Esophagus squamous epithelium (tissue), 4 donors: ENCODE results near the gene P2RX6.

Source experiments
- CTCF ChIP-seq, 6 experiments: fragments of 450-650 bp in 4 of 6; fragments of 200-600 bp in 2 of 6; sonication (generic) in 2 of 6; IDR thresholded peaks; one replicate each; pipeline ENCODE4 v1.5.1; 2016 to 2019; ENCODE audit warnings: antibody characterized with exemption in 6 of 6, mild to moderate bottlenecking in 4 of 6, moderate library complexity in 4 of 6
- POLR2A ChIP-seq, 4 donors: fragments of 450-650 bp; IDR thresholded peaks; one replicate each; pipeline ENCODE4 v1.6.1; 2017; ENCODE audit warnings: antibody characterized with exemption in 4 of 4, mild to moderate bottlenecking in 4 of 4, moderate library complexity in 3 of 4

DNA sequence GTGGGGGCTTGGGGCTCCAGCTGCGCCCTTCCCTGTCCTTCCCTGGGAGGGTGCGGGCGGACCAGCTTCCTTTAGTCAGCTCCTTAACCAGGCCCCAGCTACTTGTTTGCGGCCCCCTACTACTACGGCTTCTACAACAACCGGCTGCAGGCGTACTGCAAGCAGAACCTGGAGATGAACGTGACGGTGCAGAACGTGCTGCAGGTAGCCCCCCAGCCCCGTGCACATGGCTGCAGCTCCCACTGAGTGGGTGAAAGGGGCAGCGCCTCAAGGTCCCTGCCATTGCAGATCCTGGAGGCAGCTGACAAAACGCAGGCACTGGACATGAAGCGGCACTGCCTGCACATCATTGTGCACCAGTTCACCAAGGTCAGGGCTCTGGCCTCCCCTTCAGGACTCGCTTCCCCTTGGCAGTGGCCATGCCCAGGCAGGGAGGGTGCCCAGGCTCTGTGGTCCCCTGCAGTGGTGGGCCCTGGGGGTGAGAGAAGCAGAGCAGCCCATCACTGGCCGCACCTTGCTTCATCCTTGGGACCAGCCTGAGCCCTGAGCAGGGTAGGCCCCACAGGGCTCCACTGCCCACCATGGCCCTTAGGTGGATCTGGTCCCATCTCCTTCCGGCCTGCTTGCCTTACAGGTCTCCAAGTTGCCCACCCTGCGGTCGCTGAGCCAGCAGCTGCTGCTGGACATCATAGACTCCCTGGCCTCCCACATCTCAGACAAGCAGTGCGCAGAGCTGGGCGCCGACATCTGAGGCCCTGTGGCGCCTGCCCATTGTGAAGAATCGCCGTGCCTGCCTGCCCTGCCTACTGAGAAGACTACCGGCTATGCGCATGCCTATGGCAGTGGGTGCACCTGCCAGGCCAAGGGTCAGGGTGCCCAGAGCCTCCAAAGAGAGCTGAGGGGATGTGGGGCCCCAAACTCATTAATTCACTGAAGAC is 18.1 kb upstream of the P2RX6 start:
- TF ChIP-seq POLR2A (IDR thresholded peaks at IDR 0.05) (no peak), CTCF (IDR thresholded peaks at IDR 0.05) (no peak)
